H9 (cell line): Measurements from ENCODE around the gene AHDC1. TPM values are rescaled to one million over a fixed set of nuclear protein-coding genes. Genes with fewer than 3 reads are reported as not detected.
A peak's percentile ranks its signal among the peaks of the same experiment; 100 is the strongest.

Source experiments
- DNase-seq: peaks from one replicate; pipeline ENCODE4 v3.0.0-alpha.2; 2017
- H2AFZ ChIP-seq: one replicate; pipeline ENCODE4 v1.6.1; 2013; ENCODE audit warnings: mild to moderate bottlenecking, low read length, control low read depth, moderate library complexity
- H2AK5ac ChIP-seq: 2 replicates; pipeline ENCODE4 v1.6.1; 2013; ENCODE audit warnings: low read length, control low read depth, mixed read lengths; ENCODE audit not compliant: insufficient read length
- H2BK120ac ChIP-seq: one replicate; pipeline ENCODE4 v1.6.1; 2013; ENCODE audit warnings: low read depth, mild to moderate bottlenecking, low read length, control low read depth, inconsistent platforms; ENCODE audit not compliant: poor library complexity, severe bottlenecking
- H2BK12ac ChIP-seq: 2 replicates; pipeline ENCODE4 v1.6.1; 2013; ENCODE audit warnings: low read length, control low read depth, mixed read lengths, low read depth; ENCODE audit not compliant: insufficient read length
- H2BK15ac ChIP-seq: 2 replicates; pipeline ENCODE4 v1.6.1; 2013; ENCODE audit warnings: low read depth, low read length, control low read depth
- H2BK20ac ChIP-seq: one replicate; pipeline ENCODE4 v1.6.1; 2013; ENCODE audit warnings: low read depth, mild to moderate bottlenecking, low read length, control low read depth, inconsistent platforms; ENCODE audit not compliant: poor library complexity, severe bottlenecking
- H2BK5ac ChIP-seq: 2 replicates; pipeline ENCODE4 v1.6.1; 2013; ENCODE audit warnings: low read length, control low read depth, mixed read lengths; ENCODE audit not compliant: insufficient read length
- H3K14ac ChIP-seq: 2 replicates; pipeline ENCODE4 v1.6.1; 2013; ENCODE audit warnings: low read length, control low read depth; ENCODE audit not compliant: insufficient read depth
- H3K18ac ChIP-seq: 2 replicates; pipeline ENCODE4 v1.6.1; 2013; ENCODE audit warnings: low read depth, mild to moderate bottlenecking, mixed read lengths, low read length, control low read depth; ENCODE audit not compliant: insufficient read length
- H3K23ac ChIP-seq: 2 replicates; pipeline ENCODE4 v1.6.1; 2013; ENCODE audit warnings: low read length, control low read depth, mixed read lengths, low read depth; ENCODE audit not compliant: insufficient read length
- H3K23me2 ChIP-seq: 2 replicates; pipeline ENCODE4 v1.6.1; 2013; ENCODE audit warnings: low read depth, mild to moderate bottlenecking, mixed read lengths, low read length, control low read depth; ENCODE audit not compliant: insufficient read length, poor library complexity, severe bottlenecking
- H3K27ac ChIP-seq: 2 replicates; pipeline ENCODE4 v1.5.1; 2013; ENCODE audit warnings: low read length, control low read depth, mixed read lengths, low read depth; ENCODE audit not compliant: insufficient read length
- H3K27me3 ChIP-seq: 2 replicates; pipeline ENCODE4 v1.6.1; 2013; ENCODE audit warnings: low read length, control low read depth, inconsistent platforms; ENCODE audit not compliant: insufficient read depth
- H3K4ac ChIP-seq: 2 replicates; pipeline ENCODE4 v1.6.1; 2013; ENCODE audit warnings: low read depth, mild to moderate bottlenecking, control low read depth, inconsistent platforms, low read length, moderate library complexity
- H3K4me1 ChIP-seq: 2 replicates; pipeline ENCODE4 v1.6.1; 2013; ENCODE audit warnings: low read length, control low read depth, inconsistent platforms; ENCODE audit not compliant: insufficient read depth
- H3K4me2 ChIP-seq: 2 replicates; pipeline ENCODE4 v1.6.1; 2013; ENCODE audit warnings: low read length, control low read depth, mixed read lengths; ENCODE audit not compliant: insufficient read length, insufficient read depth
- H3K56ac ChIP-seq: 2 replicates; pipeline ENCODE4 v1.6.1; 2013; ENCODE audit warnings: low read depth, mild to moderate bottlenecking, mixed read lengths, low read length, control low read depth; ENCODE audit not compliant: insufficient read length
- H3K79me1 ChIP-seq: 2 replicates; pipeline ENCODE4 v1.6.1; 2013; ENCODE audit warnings: low read depth, mild to moderate bottlenecking, moderate library complexity, low read length, control low read depth, inconsistent platforms; ENCODE audit not compliant: insufficient read depth, poor library complexity, severe bottlenecking
- H3K79me2 ChIP-seq: 2 replicates; pipeline ENCODE4 v1.6.1; 2013; ENCODE audit warnings: low read length, control low read depth, inconsistent platforms; ENCODE audit not compliant: insufficient read depth
- H3K9ac ChIP-seq: 2 replicates; pipeline ENCODE4 v1.6.1; 2013; ENCODE audit warnings: low read length, control low read depth, mixed read lengths; ENCODE audit not compliant: insufficient read length; ENCODE audit errors: extremely low read depth
- H3K9me3 ChIP-seq: one replicate; pipeline ENCODE4 v1.6.1; 2013; ENCODE audit warnings: low read depth, low read length, inconsistent platforms; ENCODE audit not compliant: control insufficient read depth
- H3T11ph ChIP-seq: one replicate; pipeline ENCODE4 v1.6.1; 2013; ENCODE audit warnings: mild to moderate bottlenecking, low read length, control low read depth, inconsistent platforms
- H4K20me1 ChIP-seq: one replicate; pipeline ENCODE4 v1.6.1; 2013; ENCODE audit not compliant: control insufficient read depth, insufficient read length, insufficient read depth
- H4K5ac ChIP-seq: 2 replicates; pipeline ENCODE4 v1.6.1; 2013; ENCODE audit warnings: low read depth, mild to moderate bottlenecking, mixed read lengths, low read length, control low read depth; ENCODE audit not compliant: insufficient read length
- H4K8ac ChIP-seq: replicated peaks from 2 replicates; pipeline ENCODE4 v1.6.1; 2013; ENCODE audit warnings: low read length, control low read depth, mixed read lengths, low read depth; ENCODE audit not compliant: insufficient read length
- H4K91ac ChIP-seq: 2 replicates; pipeline ENCODE4 v1.6.1; 2013; ENCODE audit warnings: low read depth, mild to moderate bottlenecking, moderate library complexity, mixed read lengths, low read length, control low read depth; ENCODE audit not compliant: insufficient read length
- H3K27ac Mint-ChIP-seq, 3 experiments: 2 replicates in 2 of 3; 3 replicates in 1 of 3; pipeline ENCODE4 v1.8.0; 2020 to 2021; ENCODE audit warnings: mixed read lengths in 3 of 3, mild to moderate bottlenecking in 1 of 3, moderate library complexity in 1 of 3
- H3K27me3 Mint-ChIP-seq: 2 replicates; pipeline ENCODE4 v1.8.0; 2021; ENCODE audit warnings: low read depth, mild to moderate bottlenecking, moderate library complexity, mixed read lengths
- H3K36me3 Mint-ChIP-seq, 3 experiments: 2 replicates in 2 of 3; 3 replicates in 1 of 3; pipeline ENCODE4 v1.8.0; 2020 to 2021; ENCODE audit warnings: low read depth in 3 of 3, mixed read lengths in 3 of 3; ENCODE audit not compliant: insufficient read depth in 1 of 3
- H3K4me1 Mint-ChIP-seq, 2 experiments: 2 replicates each; pipeline ENCODE4 v1.8.0; 2020; ENCODE audit warnings: mixed read lengths in 2 of 2
- H3K4me3 Mint-ChIP-seq, 2 experiments: 2 replicates in 1 of 2; 3 replicates in 1 of 2; pipeline ENCODE4 v1.8.0; 2020 to 2021; ENCODE audit warnings: mild to moderate bottlenecking in 2 of 2, mixed read lengths in 2 of 2, moderate library complexity in 1 of 2
- H3K9me3 Mint-ChIP-seq, 2 experiments: 2 replicates in 1 of 2; 3 replicates in 1 of 2; pipeline ENCODE4 v1.8.0; 2020; ENCODE audit warnings: mild to moderate bottlenecking in 2 of 2, mixed read lengths in 2 of 2, moderate library complexity in 1 of 2
- CTCF ChIP-seq: fragments of 200-600 bp; sonication (generic); conservative IDR thresholded peaks from 3 replicates; pipeline ENCODE4 v1.8.0; 2021; ENCODE audit warnings: antibody characterized with exemption, mild to moderate bottlenecking
- WGBS: extraction: QIAGEN DNeasy Blood & Tissue Kit; methylation state at CpG from one replicate; pipeline ENCODE4 v1.1.7; 2013; ENCODE audit warnings: missing lambda C conversion rate, low lambda C conversion rate, mixed read lengths; ENCODE audit not compliant: insufficient read length; ENCODE audit errors: extremely low coverage; 5-methylcytosine and 5-hydroxymethylcytosine counted together
- total RNA-seq: library from RNA; stranded (reverse); gene quantifications from 2 replicates; pipeline ENCODE4 v1.2.1, GENCODE V29; 2021

AHDC1 gene
- total RNA-seq, 1 experiment from 2014 or later: 29.4 TPM

- Histone ChIP-seq H3K18ac (no peak overlapping the region), H2AK5ac (no peak overlapping the region), H4K20me1 (no peaks in the 10 kb centered on the region), H4K5ac (no peak overlapping the region), H3K4me1 (peaks cover 9% of the 10 kb centered on the region; the same call in 1 of the 2 replicates), H4K91ac (no peak overlapping the region), H2AFZ (no peak overlapping the region), H3K23me2 (no peaks in the 10 kb centered on the region), H3K79me2 (no peaks in the 10 kb centered on the region), H3K27ac (no peak overlapping the region), H2BK15ac (no peak overlapping the region), H3K23ac (no peak overlapping the region), H3K14ac (no peak overlapping the region), H2BK5ac (no peak overlapping the region), H4K8ac (no peak overlapping the region), H3K4me2 (no peak overlapping the region), H2BK120ac (no peak overlapping the region), H2BK12ac (no peak overlapping the region), H3K4ac (no peak overlapping the region), H3K9me3 (no peaks in the 10 kb centered on the region), H3K56ac (no peak overlapping the region), H2BK20ac (no peak overlapping the region), H3K79me1 (no peaks in the 10 kb centered on the region), H3T11ph (no peak overlapping the region), H3K27me3 (no peaks in the 10 kb centered on the region), H3K9ac (no peak overlapping the region)
- peak; percentile 70 for DNase-seq
- H3K27ac Mint-ChIP-seq: peak overlapping the region; percentile 7 to 88 (median 8); a peak in 4 of 7 replicates
- peaks cover 2% of the 10 kb centered on the region for H3K27me3 Mint-ChIP-seq
- no peak for TF ChIP-seq CTCF
- peaks cover 24 to 30% of the 10 kb centered on the region in 2 experiments for H3K4me1 Mint-ChIP-seq
- no CpG with 5 or more reads among the region's 7 CpGs for WGBS
- no peaks in the 10 kb centered on the region for H3K36me3 Mint-ChIP-seq
- H3K4me3 Mint-ChIP-seq: peak overlapping the region in 1 of 2 experiments; percentile 45; a peak in 2 of 5 replicates
- H3K9me3 Mint-ChIP-seq: no peaks in the 10 kb centered on the region; a peak in 1 of 5 replicates
Observed at GRCh38 chr1:27650539-27651175, 46.7 kb upstream of the AHDC1 start.
